ENCODE results near the gene SOX11.
"Not testable (repeated sequence)": the region's sequence is repeated elsewhere in the genome, so short reads cannot be mapped to it uniquely, and the experiment has no call there.

- not testable (repeated sequence) for TF ChIP-seq POLR2A, CTCF (IDR thresholded peaks at IDR 0.05)
Observed at GRCh38 chr2:5653756-5654155, 38.4 kb upstream of the SOX11 start.

Measured in testis (tissue), 2 donors.